ENCODE results near the gene ID1. TPM values are rescaled to one million over a fixed set of nuclear protein-coding genes. Genes with fewer than 3 reads are reported as not detected.

The ID1 gene
- total and polyA plus RNA-seq, 10 of the 15 experiments (the other 5 are each of a cell fraction or from before 2014, with no cell fraction given): 0.09 to 1.3 (median 0.47) TPM; not detected in 2

- H3K27me3 ChIP-seq (replicated peaks in 1 of 2; ENCODE audit: control insufficient read depth in 2 of 2, insufficient read depth in 2 of 2, low read length in 1 of 2): no peaks in the 10 kb centered on the region
- no peak overlapping the region for H3K4me2 ChIP-seq (ENCODE audit: control insufficient read depth, insufficient read depth)
- FAIRE-seq (no peak), DNase-seq (ENCODE audit: low read depth, low spot score) (no peak), ATAC-seq (no peak)
- WGBS (ENCODE audit: insufficient coverage, insufficient replicate concordance, low lambda C conversion rate, missing lambda C conversion rate): 60% methylated on average over 5 of the region's 5 CpGs
- H3K27ac ChIP-seq (ENCODE audit: control insufficient read depth, insufficient read depth): no peak overlapping the region
- ChIA-PET POLR2A (no interaction called here), SMC1A (ENCODE audit: uncharacterized antibody, unreplicated experiment) (no interaction called here), RAD21 (ENCODE audit: unreplicated experiment) (interaction anchor here (1.8 kb wide), 1 partner anchor 69 kb away, joined by 7 read pairs; no protein-coding TSS in a partner anchor), CTCF (interaction anchor here (1.8 kb wide), 1 partner anchor 69 kb away, joined by 10 read pairs; no protein-coding TSS in a partner anchor)
- H3K4me1 ChIP-seq (ENCODE audit: control insufficient read depth, insufficient read depth, low read length): no peaks in the 10 kb centered on the region
- TF ChIP-seq MEF2B (IDR thresholded peaks at IDR 0.05; ENCODE audit: partially characterized antibody, poor library complexity, severe bottlenecking) (no peak), RFX5 (IDR thresholded peaks at IDR 0.05; ENCODE audit: low read depth, low read length) (no peak), PAX8 (IDR thresholded peaks at IDR 0.05) (no peak)
- no peaks in the 10 kb centered on the region for H3K36me3 ChIP-seq (ENCODE audit: control insufficient read depth in 2 of 2, insufficient read depth in 2 of 2, low read length in 1 of 2)
- no peaks in the 10 kb centered on the region for H4K20me1 ChIP-seq (ENCODE audit: control insufficient read depth, insufficient read depth)
- no peaks in the 10 kb centered on the region for H3K79me2 ChIP-seq (ENCODE audit: control insufficient read depth, insufficient read depth, low read length)
- H3K9me3 ChIP-seq (replicated peaks; ENCODE audit: control insufficient read depth, insufficient read depth, low read length): no peaks in the 10 kb centered on the region
- H3K9ac ChIP-seq (ENCODE audit: control insufficient read depth, insufficient read depth, low read length): no peak overlapping the region
- H2AFZ ChIP-seq (ENCODE audit: control insufficient read depth, low read depth, low read length): no peak overlapping the region
- H3K4me3 ChIP-seq: no peak overlapping the region
- no TSS peak for BruUV-seq (replicated peaks)
- in situ Hi-C loops (cut with MboI) (no loop called here), intact Hi-C loops (cut with micrococcal nuclease; ENCODE audit: unreplicated experiment) (no loop called here)
These were observed 49.4 kb downstream of the ID1 start for GRCh38 chr20:31654534-31654933.

Small RNA genes within 50 kb of the gene (microRNA-seq; reads per million reads assigned to microRNA genes)
- gene MIR3193: not detected

Small RNA genes within 50 kb of the gene (small RNA-seq; reads per million reads assigned to genes)
- not detected for gene MIR3193

Other genes starting within 250 kb of the ID1 start
Only the 7 nearest of the 12 such genes appear.
- not detected in 2 replicates for gene DEFB123, start 164.7 kb upstream of the ID1 start, total RNA-seq (2014; rRNA removed)
- gene DEFB123, start 164.7 kb upstream of the ID1 start, total RNA-seq (2014; rRNA removed; fragmentation: Illumina TruSeq; extraction: Trizol): not detected in 2 replicates
- gene DEFB123, start 164.7 kb upstream of the ID1 start, total RNA-seq (2021): not detected in 2 replicates
- not detected in 2 replicates for gene DEFB123, start 164.7 kb upstream of the ID1 start, polyA plus RNA-seq (2011; rRNA removed)
- not detected in 2 replicates for gene DEFB123, start 164.7 kb upstream of the ID1 start, polyA plus RNA-seq (2014; fragmentation: Illumina TruSeq; extraction: Trizol)
- not detected for gene DEFB123, start 164.7 kb upstream of the ID1 start, polyA plus RNA-seq (2014; fragmentation: Nextera tagmentation; extraction: Ambion mirVana)
- not detected in 2 replicates for gene DEFB123, start 164.7 kb upstream of the ID1 start, polyA plus RNA-seq (2014; rRNA removed)
- gene DEFB123, start 164.7 kb upstream of the ID1 start, polyA plus RNA-seq (2016; fragmentation: Nextera tagmentation; extraction: Ambion mirVana): not detected
- gene DEFB124, start 130.2 kb upstream of the ID1 start, total RNA-seq (2014; rRNA removed): not detected in 2 replicates
- not detected in 2 replicates for gene DEFB124, start 130.2 kb upstream of the ID1 start, total RNA-seq (2014; rRNA removed; fragmentation: Illumina TruSeq; extraction: Trizol)
- gene DEFB124, start 130.2 kb upstream of the ID1 start, total RNA-seq (2021): not detected in 2 replicates
- gene DEFB124, start 130.2 kb upstream of the ID1 start, polyA plus RNA-seq (2011; rRNA removed): not detected in 2 replicates
- not detected in 2 replicates for gene DEFB124, start 130.2 kb upstream of the ID1 start, polyA plus RNA-seq (2014; fragmentation: Illumina TruSeq; extraction: Trizol)
- not detected for gene DEFB124, start 130.2 kb upstream of the ID1 start, polyA plus RNA-seq (2014; fragmentation: Nextera tagmentation; extraction: Ambion mirVana)
- not detected in 2 replicates for gene DEFB124, start 130.2 kb upstream of the ID1 start, polyA plus RNA-seq (2014; rRNA removed)
- gene DEFB124, start 130.2 kb upstream of the ID1 start, polyA plus RNA-seq (2016; fragmentation: Nextera tagmentation; extraction: Ambion mirVana): not detected
- not detected in 2 replicates for gene REM1, start 130.0 kb upstream of the ID1 start, total RNA-seq (2014; rRNA removed)
- not detected in 2 replicates for gene REM1, start 130.0 kb upstream of the ID1 start, total RNA-seq (2014; rRNA removed; fragmentation: Illumina TruSeq; extraction: Trizol)
- not detected in 2 replicates for gene REM1, start 130.0 kb upstream of the ID1 start, total RNA-seq (2021)
- gene REM1, start 130.0 kb upstream of the ID1 start, polyA plus RNA-seq (2011; rRNA removed): not detected in 2 replicates
- not detected in 2 replicates for gene REM1, start 130.0 kb upstream of the ID1 start, polyA plus RNA-seq (2014; fragmentation: Illumina TruSeq; extraction: Trizol)
- gene REM1, start 130.0 kb upstream of the ID1 start, polyA plus RNA-seq (2014; fragmentation: Nextera tagmentation; extraction: Ambion mirVana): not detected
- gene REM1, start 130.0 kb upstream of the ID1 start, polyA plus RNA-seq (2014; rRNA removed): not detected in 2 replicates
- gene REM1, start 130.0 kb upstream of the ID1 start, polyA plus RNA-seq (2016; fragmentation: Nextera tagmentation; extraction: Ambion mirVana): not detected
- 39.6 and 57.8 TPM in 2 replicates for gene HM13, start 90.8 kb upstream of the ID1 start, total RNA-seq (2014; rRNA removed)
- gene HM13, start 90.8 kb upstream of the ID1 start, total RNA-seq (2014; rRNA removed; fragmentation: Illumina TruSeq; extraction: Trizol): 59.2 and 62.5 TPM in 2 replicates
- gene HM13, start 90.8 kb upstream of the ID1 start, total RNA-seq (2021): 106 and 123 TPM in 2 replicates
- gene HM13, start 90.8 kb upstream of the ID1 start, polyA plus RNA-seq (2011; rRNA removed): 48.7 and 89.4 TPM in 2 replicates
- 66.1 and 74.0 TPM in 2 replicates for gene HM13, start 90.8 kb upstream of the ID1 start, polyA plus RNA-seq (2014; fragmentation: Illumina TruSeq; extraction: Trizol)
- 10 to 100 TPM in 1 of 2 experiments, 1 to 10 TPM in 1; 4.8 to 17.5 TPM for gene HM13, start 90.8 kb upstream of the ID1 start, polyA plus RNA-seq (2014; fragmentation: Nextera tagmentation; extraction: Ambion mirVana)
- gene HM13, start 90.8 kb upstream of the ID1 start, polyA plus RNA-seq (2014; rRNA removed): 95.2 and 98.5 TPM in 2 replicates
- gene HM13, start 90.8 kb upstream of the ID1 start, polyA plus RNA-seq (2016; fragmentation: Nextera tagmentation; extraction: Ambion mirVana): 100 to 1,000 TPM; 177 to 185 TPM
- not detected in 2 replicates for gene COX4I2, start 32.6 kb downstream of the ID1 start, total RNA-seq (2014; rRNA removed)
- not detected in 2 replicates for gene COX4I2, start 32.6 kb downstream of the ID1 start, total RNA-seq (2014; rRNA removed; fragmentation: Illumina TruSeq; extraction: Trizol)
- gene COX4I2, start 32.6 kb downstream of the ID1 start, total RNA-seq (2021): not detected in 2 replicates
- not detected in 2 replicates for gene COX4I2, start 32.6 kb downstream of the ID1 start, polyA plus RNA-seq (2011; rRNA removed)
- gene COX4I2, start 32.6 kb downstream of the ID1 start, polyA plus RNA-seq (2014; fragmentation: Illumina TruSeq; extraction: Trizol): not detected in 2 replicates
- gene COX4I2, start 32.6 kb downstream of the ID1 start, polyA plus RNA-seq (2014; fragmentation: Nextera tagmentation; extraction: Ambion mirVana): not detected
- 0.34 TPM in 1 of 2 replicates, not detected in the other for gene COX4I2, start 32.6 kb downstream of the ID1 start, polyA plus RNA-seq (2014; rRNA removed)
- gene COX4I2, start 32.6 kb downstream of the ID1 start, polyA plus RNA-seq (2016; fragmentation: Nextera tagmentation; extraction: Ambion mirVana): not detected
- 61.7 and 67.5 TPM in 2 replicates for gene BCL2L1, start 117.6 kb downstream of the ID1 start, total RNA-seq (2014; rRNA removed)
- 38.6 and 39.0 TPM in 2 replicates for gene BCL2L1, start 117.6 kb downstream of the ID1 start, total RNA-seq (2014; rRNA removed; fragmentation: Illumina TruSeq; extraction: Trizol)
- 55.1 and 60.0 TPM in 2 replicates for gene BCL2L1, start 117.6 kb downstream of the ID1 start, total RNA-seq (2021)
- 34.0 and 48.0 TPM in 2 replicates for gene BCL2L1, start 117.6 kb downstream of the ID1 start, polyA plus RNA-seq (2011; rRNA removed)
- 45.0 and 59.3 TPM in 2 replicates for gene BCL2L1, start 117.6 kb downstream of the ID1 start, polyA plus RNA-seq (2014; fragmentation: Illumina TruSeq; extraction: Trizol)
- 1 to 10 TPM in 1 of 2 experiments, under 1 TPM in 1; 0.63 to 3.4 TPM for gene BCL2L1, start 117.6 kb downstream of the ID1 start, polyA plus RNA-seq (2014; fragmentation: Nextera tagmentation; extraction: Ambion mirVana)
- 64.1 and 67.7 TPM in 2 replicates for gene BCL2L1, start 117.6 kb downstream of the ID1 start, polyA plus RNA-seq (2014; rRNA removed)
- 10 to 100 TPM; 36.1 to 39.3 TPM for gene BCL2L1, start 117.6 kb downstream of the ID1 start, polyA plus RNA-seq (2016; fragmentation: Nextera tagmentation; extraction: Ambion mirVana)
- gene TPX2, start 134.0 kb downstream of the ID1 start, total RNA-seq (2014; rRNA removed): 84.4 and 96.5 TPM in 2 replicates
- gene TPX2, start 134.0 kb downstream of the ID1 start, total RNA-seq (2014; rRNA removed; fragmentation: Illumina TruSeq; extraction: Trizol): 88.6 and 93.6 TPM in 2 replicates
- gene TPX2, start 134.0 kb downstream of the ID1 start, total RNA-seq (2021): 101 and 104 TPM in 2 replicates
- gene TPX2, start 134.0 kb downstream of the ID1 start, polyA plus RNA-seq (2011; rRNA removed): 68.5 and 73.4 TPM in 2 replicates
- 144 and 168 TPM in 2 replicates for gene TPX2, start 134.0 kb downstream of the ID1 start, polyA plus RNA-seq (2014; fragmentation: Illumina TruSeq; extraction: Trizol)
- gene TPX2, start 134.0 kb downstream of the ID1 start, polyA plus RNA-seq (2014; fragmentation: Nextera tagmentation; extraction: Ambion mirVana): 10 to 100 TPM; 29.7 to 40.7 TPM
- gene TPX2, start 134.0 kb downstream of the ID1 start, polyA plus RNA-seq (2014; rRNA removed): 61.7 and 62.9 TPM in 2 replicates
- 100 to 1,000 TPM; 120 to 123 TPM for gene TPX2, start 134.0 kb downstream of the ID1 start, polyA plus RNA-seq (2016; fragmentation: Nextera tagmentation; extraction: Ambion mirVana)